ENCODE measurements around the gene NKPD1. TPM values are rescaled to one million over a fixed set of nuclear protein-coding genes. Genes with fewer than 3 reads are reported as not detected.

Gene NKPD1
- total RNA-seq, 1 donor from 2014 or later: 0.35 TPM

- peaks cover 12% of the 10 kb centered on the region for H3K4me1 Mint-ChIP-seq (ENCODE audit: unreplicated experiment)
These were observed 2.1 kb downstream of the NKPD1 start for GRCh38 chr19:45158503-45159209.

GRCh38 chr19:45156751-45157150, 4.0 kb downstream of the NKPD1 start:
- H3K27me3 Mint-ChIP-seq (ENCODE audit: unreplicated experiment): no peaks in the 10 kb centered on the region
- no peak overlapping the region for H3K4me3 Mint-ChIP-seq (ENCODE audit: unreplicated experiment)
- no peak overlapping the region for H3K27ac Mint-ChIP-seq (ENCODE audit: unreplicated experiment)
- DNase-seq (ENCODE audit: extremely low spot score, unreplicated experiment): no peak
- TF ChIP-seq CTCF (IDR thresholded peaks at IDR 0.05): no peak
- H3K9me3 Mint-ChIP-seq (ENCODE audit: unreplicated experiment): no peaks in the 10 kb centered on the region
- H3K4me1 Mint-ChIP-seq (ENCODE audit: unreplicated experiment): peaks cover 13% of the 10 kb centered on the region
- H3K36me3 Mint-ChIP-seq (ENCODE audit: unreplicated experiment): no peaks in the 10 kb centered on the region

More at GRCh38 chr19:45158503-45159209, 2.1 kb downstream of the NKPD1 start:
- Mint-ChIP-seq H3K4me3 (ENCODE audit: unreplicated experiment) (no peak overlapping the region), H3K27me3 (ENCODE audit: unreplicated experiment) (no peaks in the 10 kb centered on the region), H3K27ac (ENCODE audit: unreplicated experiment) (no peak overlapping the region), H3K9me3 (ENCODE audit: unreplicated experiment) (no peaks in the 10 kb centered on the region), H3K36me3 (ENCODE audit: unreplicated experiment) (no peaks in the 10 kb centered on the region)
- TF ChIP-seq CTCF (IDR thresholded peaks at IDR 0.05): no peak
- DNase-seq (ENCODE audit: extremely low spot score, unreplicated experiment): no peak

GRCh38 chr19:45156011-45156630, 4.7 kb downstream of the NKPD1 start:
- Mint-ChIP-seq H3K4me3 (ENCODE audit: unreplicated experiment) (no peak overlapping the region), H3K4me1 (ENCODE audit: unreplicated experiment) (peaks cover 12% of the 10 kb centered on the region), H3K9me3 (ENCODE audit: unreplicated experiment) (no peaks in the 10 kb centered on the region), H3K27ac (ENCODE audit: unreplicated experiment) (no peak overlapping the region), H3K36me3 (ENCODE audit: unreplicated experiment) (no peaks in the 10 kb centered on the region), H3K27me3 (ENCODE audit: unreplicated experiment) (no peaks in the 10 kb centered on the region)
- no peak for TF ChIP-seq CTCF (IDR thresholded peaks at IDR 0.05)
- no peak for DNase-seq (ENCODE audit: extremely low spot score, unreplicated experiment)

- Mint-ChIP-seq H3K27me3 (ENCODE audit: unreplicated experiment) (no peaks in the 10 kb centered on the region), H3K36me3 (ENCODE audit: unreplicated experiment) (peaks cover under 1% of the 10 kb centered on the region), H3K27ac (ENCODE audit: unreplicated experiment) (no peak overlapping the region), H3K4me1 (ENCODE audit: unreplicated experiment) (peaks cover 21% of the 10 kb centered on the region), H3K4me3 (ENCODE audit: unreplicated experiment) (peak overlapping the region; percentile 46), H3K9me3 (ENCODE audit: unreplicated experiment) (no peaks in the 10 kb centered on the region)
- no peak for TF ChIP-seq CTCF (IDR thresholded peaks at IDR 0.05)
- no peak for DNase-seq (ENCODE audit: extremely low spot score, unreplicated experiment)
These were observed 6.5 kb downstream of the NKPD1 start for GRCh38 chr19:45154064-45154827.

All from osteocyte (in vitro differentiated cells).